ENCODE data around the gene SFMBT2. TPM values are rescaled to one million over a fixed set of nuclear protein-coding genes. Genes with fewer than 3 reads are reported as not detected.
"Not testable (repeated sequence)": the region's sequence is repeated elsewhere in the genome, so short reads cannot be mapped to it uniquely, and the experiment has no call there.

The SFMBT2 gene
- total RNA-seq, 1 donor from 2014 or later = 9.1 TPM

DNA sequence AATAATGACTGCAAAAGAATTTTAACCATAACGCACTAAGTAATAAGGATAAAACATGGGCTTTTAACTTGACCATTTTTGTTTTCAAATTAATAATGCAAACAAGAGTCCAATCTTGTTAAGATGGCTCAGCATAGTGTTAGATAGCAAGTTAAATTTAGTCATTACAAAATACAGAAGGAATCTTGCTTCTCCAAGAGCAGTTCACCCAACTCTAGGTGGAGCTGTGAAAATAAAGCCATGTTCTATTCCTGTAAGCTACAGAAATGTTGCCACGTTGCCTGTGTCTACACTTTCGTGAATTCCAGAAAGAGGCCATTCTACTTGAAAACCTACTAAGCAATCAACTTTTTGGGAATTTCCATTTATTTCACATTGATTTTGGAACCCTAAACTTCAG is 191.9 kb downstream of the SFMBT2 start:
- H3K27ac Mint-ChIP-seq = no peak overlapping the region
- peaks cover 18% of the 10 kb centered on the region for H3K36me3 Mint-ChIP-seq (ENCODE audit: insufficient read depth)
- peaks cover 8% of the 10 kb centered on the region for H3K9me3 Mint-ChIP-seq (ENCODE audit: low read depth)
- H3K4me3 Mint-ChIP-seq (ENCODE audit: low read depth) = no peak overlapping the region
- TF ChIP-seq, protein P1, sequence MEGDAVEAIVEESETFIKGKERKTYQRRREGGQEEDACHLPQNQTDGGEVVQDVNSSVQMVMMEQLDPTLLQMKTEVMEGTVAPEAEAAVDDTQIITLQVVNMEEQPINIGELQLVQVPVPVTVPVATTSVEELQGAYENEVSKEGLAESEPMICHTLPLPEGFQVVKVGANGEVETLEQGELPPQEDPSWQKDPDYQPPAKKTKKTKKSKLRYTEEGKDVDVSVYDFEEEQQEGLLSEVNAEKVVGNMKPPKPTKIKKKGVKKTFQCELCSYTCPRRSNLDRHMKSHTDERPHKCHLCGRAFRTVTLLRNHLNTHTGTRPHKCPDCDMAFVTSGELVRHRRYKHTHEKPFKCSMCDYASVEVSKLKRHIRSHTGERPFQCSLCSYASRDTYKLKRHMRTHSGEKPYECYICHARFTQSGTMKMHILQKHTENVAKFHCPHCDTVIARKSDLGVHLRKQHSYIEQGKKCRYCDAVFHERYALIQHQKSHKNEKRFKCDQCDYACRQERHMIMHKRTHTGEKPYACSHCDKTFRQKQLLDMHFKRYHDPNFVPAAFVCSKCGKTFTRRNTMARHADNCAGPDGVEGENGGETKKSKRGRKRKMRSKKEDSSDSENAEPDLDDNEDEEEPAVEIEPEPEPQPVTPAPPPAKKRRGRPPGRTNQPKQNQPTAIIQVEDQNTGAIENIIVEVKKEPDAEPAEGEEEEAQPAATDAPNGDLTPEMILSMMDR (IDR thresholded peaks at IDR 0.05; ENCODE audit: unreplicated experiment) = no peak
- DNase-seq (ENCODE audit: low spot score, unreplicated experiment) = no peak
- peaks cover 2% of the 10 kb centered on the region for H3K27me3 Mint-ChIP-seq
- no peaks in the 10 kb centered on the region for H3K4me1 Mint-ChIP-seq (ENCODE audit: low read depth)

DNA sequence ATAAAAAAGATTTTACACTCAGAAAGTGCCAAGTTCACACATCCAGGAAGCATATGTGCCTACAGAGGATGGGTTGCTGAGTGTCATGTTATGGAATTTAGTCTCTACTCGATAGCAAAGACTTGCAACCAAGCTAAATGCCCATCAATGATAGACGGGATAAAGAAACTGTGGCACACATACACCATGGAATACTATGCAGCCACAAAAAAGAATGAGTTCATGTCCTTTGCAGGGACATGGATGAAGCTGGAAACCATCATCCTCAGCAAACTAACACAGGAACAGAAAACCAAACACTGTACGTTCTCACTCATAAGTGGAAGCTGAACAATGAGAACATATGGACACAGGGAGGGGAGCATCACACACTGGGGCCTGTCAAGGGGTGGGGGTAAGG is 198.1 kb downstream of the SFMBT2 start:
- H3K27ac Mint-ChIP-seq; DNase-seq (ENCODE audit: low spot score, unreplicated experiment); H3K36me3 Mint-ChIP-seq (ENCODE audit: insufficient read depth); H3K27me3 Mint-ChIP-seq; H3K9me3 Mint-ChIP-seq (ENCODE audit: low read depth); H3K4me3 Mint-ChIP-seq (ENCODE audit: low read depth); H3K4me1 Mint-ChIP-seq (ENCODE audit: low read depth): not testable (repeated sequence)

DNA sequence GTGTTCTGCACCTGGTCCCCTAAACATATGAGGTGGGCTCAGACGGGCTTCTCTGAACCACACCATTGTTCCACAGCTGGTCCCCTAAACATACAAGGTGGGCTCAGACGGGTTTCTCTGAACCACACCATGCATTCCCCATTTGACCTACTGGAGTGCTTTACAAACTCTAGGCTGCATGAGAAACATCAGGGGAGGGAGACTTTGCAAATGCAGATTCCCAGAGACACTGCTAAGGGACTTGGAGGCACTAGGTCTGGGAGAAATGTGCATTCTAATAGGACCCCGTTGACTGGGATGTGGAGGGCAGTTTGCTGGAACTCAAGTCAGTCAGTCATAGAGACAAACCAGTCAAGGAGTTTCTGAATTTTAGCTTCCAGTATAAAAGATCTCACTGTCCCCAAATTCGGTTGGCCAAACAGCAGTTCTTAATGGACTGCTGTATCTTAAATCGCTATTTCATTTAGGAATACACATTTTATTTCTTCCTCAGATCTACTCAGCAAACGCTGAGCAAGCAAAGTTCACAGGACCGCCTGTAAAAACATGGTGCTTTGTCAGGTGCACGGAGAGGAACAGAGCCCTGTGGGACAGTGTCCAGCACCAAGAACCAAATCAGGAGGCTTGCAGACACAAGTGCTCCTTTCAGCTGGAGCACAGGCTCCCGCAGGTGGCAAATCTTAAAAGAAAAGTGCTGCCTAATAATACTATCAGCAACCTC is 198.8 kb downstream of the SFMBT2 start:
- H3K27ac Mint-ChIP-seq = no peak overlapping the region
- H3K27me3 Mint-ChIP-seq = peaks cover 7% of the 10 kb centered on the region
- no peaks in the 10 kb centered on the region for H3K4me1 Mint-ChIP-seq (ENCODE audit: low read depth)
- DNase-seq (ENCODE audit: low spot score, unreplicated experiment) = no peak
- peaks cover 10% of the 10 kb centered on the region for H3K36me3 Mint-ChIP-seq (ENCODE audit: insufficient read depth)
- no peak overlapping the region for H3K4me3 Mint-ChIP-seq (ENCODE audit: low read depth)
- TF ChIP-seq, protein P1 (IDR thresholded peaks at IDR 0.05; ENCODE audit: unreplicated experiment) = no peak
- no peaks in the 10 kb centered on the region for H3K9me3 Mint-ChIP-seq (ENCODE audit: low read depth)

DNA sequence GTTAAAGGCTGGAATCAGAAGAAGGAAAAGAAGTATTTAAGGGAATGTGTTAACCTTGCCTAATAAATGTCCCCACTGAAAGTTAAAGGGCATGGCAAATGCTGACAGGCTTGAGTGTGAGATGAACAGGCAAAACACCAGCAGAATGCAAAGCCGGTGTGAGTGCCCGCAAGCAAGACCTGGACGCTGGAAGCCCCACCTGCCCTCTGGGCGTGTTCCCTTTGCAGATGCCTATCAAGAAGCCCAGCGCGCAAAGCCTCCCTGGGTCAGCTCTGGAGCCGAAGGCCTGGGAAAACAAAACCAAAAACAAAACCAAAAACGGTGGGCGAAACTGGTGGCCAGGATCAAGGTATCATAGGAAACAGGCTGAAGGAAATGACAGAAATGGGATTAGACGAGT is 200.3 kb downstream of the SFMBT2 start:
- Mint-ChIP-seq H3K27ac (no peak overlapping the region), H3K4me1 (ENCODE audit: low read depth) (peaks cover 3% of the 10 kb centered on the region), H3K36me3 (ENCODE audit: insufficient read depth) (peaks cover 7% of the 10 kb centered on the region), H3K27me3 (peaks cover 9% of the 10 kb centered on the region), H3K4me3 (ENCODE audit: low read depth) (no peak overlapping the region), H3K9me3 (ENCODE audit: low read depth) (no peaks in the 10 kb centered on the region)
- DNase-seq (ENCODE audit: low spot score, unreplicated experiment) = no peak
- TF ChIP-seq, protein P1 (IDR thresholded peaks at IDR 0.05; ENCODE audit: unreplicated experiment) = no peak

DNA sequence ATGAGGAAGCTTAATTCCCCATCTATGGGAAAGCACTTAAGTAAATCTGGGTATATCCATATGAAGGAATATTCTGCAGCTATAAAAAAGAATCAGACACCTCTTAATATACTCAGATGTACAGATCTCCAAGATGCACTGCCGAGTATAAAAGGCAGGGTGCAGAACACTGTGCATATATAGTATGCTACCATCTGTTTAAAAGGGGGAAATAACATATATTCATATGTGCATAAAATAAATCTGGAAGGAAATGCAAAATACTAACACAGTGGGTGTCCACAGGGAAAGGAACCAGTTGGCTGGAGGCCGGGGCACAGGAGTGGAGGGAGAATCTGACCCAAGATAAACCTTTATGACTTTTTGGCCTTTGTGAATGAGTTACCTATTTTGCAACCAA is 201.4 kb downstream of the SFMBT2 start:
- H3K9me3 Mint-ChIP-seq (ENCODE audit: low read depth) = no peaks in the 10 kb centered on the region
- H3K36me3 Mint-ChIP-seq (ENCODE audit: insufficient read depth) = peaks cover 8% of the 10 kb centered on the region
- H3K27me3 Mint-ChIP-seq = peaks cover 8% of the 10 kb centered on the region
- TF ChIP-seq, protein P1 (IDR thresholded peaks at IDR 0.05; ENCODE audit: unreplicated experiment) = no peak
- DNase-seq (ENCODE audit: low spot score, unreplicated experiment) = no peak
- peaks cover 3% of the 10 kb centered on the region for H3K4me1 Mint-ChIP-seq (ENCODE audit: low read depth)
- H3K4me3 Mint-ChIP-seq (ENCODE audit: low read depth) = no peak overlapping the region
- H3K27ac Mint-ChIP-seq = no peak overlapping the region
